GM21381 (cell line): Measurements from ENCODE around the gene SLC26A4.

ENCODE experiments used
- ATAC-seq: cut with Tn5 transposase; IDR thresholded peaks from one replicate; pipeline ENCODE4 v1.9.1; 2021; ENCODE audit warnings: mild to moderate bottlenecking, moderate library complexity; ENCODE audit not compliant: unreplicated experiment

Gene SLC26A4

GRCh38 chr7:107743567-107744344 lies 83.1 kb downstream of the SLC26A4 start, which contains the start of gene CBLL1:
CBLL1 (plus strand) TSS chr7:107744142; CDS start chr7:107744164, 22 bp downstream.
- peak; percentile 90 for ATAC-seq

GRCh38 chr7:107744345-107744750 lies 83.7 kb downstream of the SLC26A4 start:
- ATAC-seq, result peak; percentile 32

- no peak for ATAC-seq
Observed at GRCh38 chr7:107746006-107746405, 85.4 kb downstream of the SLC26A4 start.

- ATAC-seq, result no peak
Observed at GRCh38 chr7:107751113-107751512, 90.5 kb downstream of the SLC26A4 start.

DNA sequence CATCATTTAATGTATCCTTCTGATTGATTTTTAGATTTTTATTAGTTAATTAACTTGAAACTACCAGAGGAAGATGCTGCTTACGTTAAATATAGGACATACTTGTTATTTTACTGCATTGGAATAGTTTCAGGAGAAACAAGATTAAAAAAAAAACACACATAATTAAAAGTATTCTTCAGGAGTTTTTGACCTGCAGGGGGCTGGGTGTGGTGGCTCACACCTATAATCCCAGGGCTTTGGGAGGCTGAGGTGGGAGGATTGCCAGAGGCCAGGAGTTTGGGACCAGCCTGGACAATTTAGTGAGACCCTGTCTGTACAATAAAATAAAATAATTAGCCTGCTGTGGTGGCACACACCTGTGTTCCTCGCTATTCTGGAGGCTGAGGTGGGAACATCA lies 94.0 kb downstream of the SLC26A4 start:
- no peak for ATAC-seq

- no peak for ATAC-seq
Observed at GRCh38 chr7:107758667-107759066, 98.0 kb downstream of the SLC26A4 start.

- no peak for ATAC-seq
Observed at GRCh38 chr7:107767391-107767790, 106.8 kb downstream of the SLC26A4 start.
